Measurements from ENCODE around the gene ELP5.

The ELP5 gene

DNA sequence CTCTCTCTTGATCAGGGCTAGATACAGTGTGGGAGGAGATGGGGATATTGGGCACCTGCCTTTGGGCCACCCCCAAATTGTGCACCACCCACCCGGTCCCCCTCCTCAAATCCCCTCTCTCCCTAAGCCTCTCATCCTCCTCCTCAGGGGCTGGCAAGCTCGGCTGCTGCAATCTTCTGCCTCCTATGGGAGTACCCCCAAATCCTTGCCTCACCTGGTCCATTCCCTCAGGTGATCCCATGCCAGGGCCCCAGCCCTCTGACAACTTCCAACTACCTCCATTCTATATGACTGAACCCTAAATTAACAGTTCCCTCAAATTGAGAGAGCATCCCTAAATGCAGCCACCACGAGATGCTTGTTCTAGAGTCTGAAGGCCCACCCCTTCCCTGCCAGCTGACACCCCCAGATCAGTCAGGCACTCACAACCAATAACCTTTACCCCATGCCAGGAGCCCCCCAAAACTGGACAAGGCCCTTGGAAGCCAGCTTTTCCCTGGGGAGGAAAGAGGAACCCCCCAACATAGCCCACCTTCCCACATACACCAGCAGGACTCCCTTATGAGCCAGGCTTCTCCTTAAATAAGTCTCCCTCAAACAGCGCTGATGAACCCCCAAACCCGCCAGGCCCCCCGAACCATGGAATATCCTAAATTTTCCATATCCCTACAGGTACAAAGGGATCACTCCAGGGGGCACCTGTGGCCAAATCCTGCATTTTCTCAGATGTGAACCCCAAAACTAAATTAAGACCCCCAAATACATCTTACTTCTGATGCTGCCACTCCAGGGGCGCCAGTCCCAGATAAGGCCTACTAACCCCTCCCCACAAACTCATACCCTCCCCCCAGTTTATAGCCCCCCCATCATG lies 35.5 kb upstream of the ELP5 start:
- TF ChIP-seq, protein P1, sequence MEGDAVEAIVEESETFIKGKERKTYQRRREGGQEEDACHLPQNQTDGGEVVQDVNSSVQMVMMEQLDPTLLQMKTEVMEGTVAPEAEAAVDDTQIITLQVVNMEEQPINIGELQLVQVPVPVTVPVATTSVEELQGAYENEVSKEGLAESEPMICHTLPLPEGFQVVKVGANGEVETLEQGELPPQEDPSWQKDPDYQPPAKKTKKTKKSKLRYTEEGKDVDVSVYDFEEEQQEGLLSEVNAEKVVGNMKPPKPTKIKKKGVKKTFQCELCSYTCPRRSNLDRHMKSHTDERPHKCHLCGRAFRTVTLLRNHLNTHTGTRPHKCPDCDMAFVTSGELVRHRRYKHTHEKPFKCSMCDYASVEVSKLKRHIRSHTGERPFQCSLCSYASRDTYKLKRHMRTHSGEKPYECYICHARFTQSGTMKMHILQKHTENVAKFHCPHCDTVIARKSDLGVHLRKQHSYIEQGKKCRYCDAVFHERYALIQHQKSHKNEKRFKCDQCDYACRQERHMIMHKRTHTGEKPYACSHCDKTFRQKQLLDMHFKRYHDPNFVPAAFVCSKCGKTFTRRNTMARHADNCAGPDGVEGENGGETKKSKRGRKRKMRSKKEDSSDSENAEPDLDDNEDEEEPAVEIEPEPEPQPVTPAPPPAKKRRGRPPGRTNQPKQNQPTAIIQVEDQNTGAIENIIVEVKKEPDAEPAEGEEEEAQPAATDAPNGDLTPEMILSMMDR (IDR thresholded peaks at IDR 0.05), result no peak

GRCh38 chr17:7217113-7217987 lies 34.7 kb upstream of the ELP5 start:
- TF ChIP-seq, protein P1 (IDR thresholded peaks at IDR 0.05), result no peak

GRCh38 chr17:7218166-7218565 lies 33.8 kb upstream of the ELP5 start:
- TF ChIP-seq, protein P1 (IDR thresholded peaks at IDR 0.05), result no peak

- TF ChIP-seq, protein P1 (IDR thresholded peaks at IDR 0.05), result no peak
These were observed 33.3 kb upstream of the ELP5 start for GRCh38 chr17:7218758-7219157.

DNA sequence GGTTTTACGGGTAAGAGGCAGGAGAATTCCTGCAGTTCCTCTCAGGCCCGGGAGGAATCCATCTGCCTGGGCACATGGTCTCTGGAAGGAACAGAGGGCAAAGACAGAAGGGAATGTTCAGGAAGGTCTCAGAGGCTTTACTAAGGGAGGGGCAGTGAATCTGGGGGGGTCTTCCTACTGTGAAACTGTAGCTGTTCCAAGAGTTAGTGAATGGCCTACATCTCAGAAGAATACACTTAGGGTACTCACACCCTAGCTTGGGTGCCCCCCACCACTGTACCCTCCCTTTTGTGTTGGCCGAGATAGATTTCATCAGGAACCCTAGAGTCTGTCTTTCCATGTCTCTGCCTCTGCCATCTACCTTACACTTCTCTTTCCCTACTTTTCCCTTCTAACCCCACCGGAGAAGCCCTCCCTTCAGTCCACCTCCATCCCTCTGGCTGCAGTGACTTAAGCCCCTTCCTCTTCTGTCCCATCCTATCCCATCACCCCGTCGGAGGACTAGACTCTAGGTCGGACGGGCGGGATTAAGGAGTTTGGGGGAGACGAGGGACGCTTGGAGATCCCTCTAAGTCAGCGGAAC lies 32.7 kb upstream of the ELP5 start:
- TF ChIP-seq, protein P1 (IDR thresholded peaks at IDR 0.05), result no peak

DNA sequence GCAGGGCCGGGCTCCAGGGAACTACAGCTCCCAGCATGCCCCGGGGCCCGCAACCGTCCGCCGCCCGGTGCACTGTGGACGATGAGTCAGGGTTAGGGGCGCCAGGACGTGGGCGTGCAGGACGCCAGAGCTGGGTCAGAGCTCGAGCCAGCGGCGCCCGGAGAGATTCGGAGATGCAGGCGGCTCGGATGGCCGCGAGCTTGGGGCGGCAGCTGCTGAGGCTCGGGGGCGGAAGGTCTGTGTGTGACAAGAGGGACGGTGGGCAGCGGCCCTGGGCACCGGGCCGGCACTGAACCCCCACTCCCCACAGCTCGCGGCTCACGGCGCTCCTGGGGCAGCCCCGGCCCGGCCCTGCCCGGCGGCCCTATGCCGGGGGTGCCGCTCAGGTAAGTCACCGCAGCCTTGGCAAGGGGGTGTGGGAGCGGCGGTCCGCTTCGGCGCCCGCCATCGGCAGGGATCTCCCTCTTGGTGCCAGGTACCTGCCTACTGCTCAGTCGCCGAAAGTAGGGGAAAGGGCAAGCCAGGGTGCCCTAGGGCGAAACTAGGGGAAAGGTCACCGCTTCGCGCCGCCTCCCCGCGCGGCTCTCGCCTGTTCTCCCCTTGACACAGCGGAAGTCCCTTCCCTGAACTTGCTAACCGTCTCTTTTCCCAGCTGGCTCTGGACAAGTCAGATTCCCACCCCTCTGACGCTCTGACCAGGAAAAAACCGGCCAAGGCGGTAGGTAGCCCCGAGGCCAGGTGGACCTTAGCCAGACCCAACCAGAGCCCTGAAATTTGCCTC lies 32.0 kb upstream of the ELP5 start, which contains the start of the genes ACADVL and DLG4:
Gene ACADVL, plus strand, starts transcription at position 127 of the 781 bp plus-strand sequence. Its CDS starts 47 bp downstream, at position 174.
Gene DLG4, minus strand, starts transcription at position 25 of the 781 bp plus-strand sequence.
- TF ChIP-seq, protein P1 (IDR thresholded peaks at IDR 0.05), result no peak

All from LNCAP (cell line).